CD4-positive, alpha-beta T cell (primary cell): ENCODE results near the gene ADCY7. TPM values are rescaled to one million over a fixed set of nuclear protein-coding genes. Genes with fewer than 3 reads are reported as not detected.

Experiments used
- ATAC-seq: fragments of 200-7000 bp; cut with Tn5 transposase; one replicate; pipeline ENCODE4 v1.10.0; 2022; ENCODE audit warnings: mild to moderate bottlenecking; ENCODE audit not compliant: poor library complexity
- CTCF ChIA-PET: fragments of 350-600 bp; sonication (Branson Sonifier 250); formaldehyde crosslinking; loops from one replicate; lab custom pipeline; 2021; ENCODE audit warnings: antibody characterized with exemption, inconsistent platforms; lab: Charles Lee
- POLR2A ChIA-PET: fragments of 350-600 bp; sonication (Branson Sonifier 250); formaldehyde crosslinking; loops from one replicate; lab custom pipeline; 2021; ENCODE audit warnings: antibody characterized with exemption, inconsistent platforms; lab: Charles Lee
- DNase-seq, 14 experiments: peaks; one replicate each; pipeline ENCODE4 v3.0.0-alpha.2; 2013 to 2020; ENCODE audit warnings: mixed read lengths in 2 of 14
- H3K27ac ChIP-seq, 2 donors: one replicate each; pipeline versions ENCODE4 v1.5.1 to v1.7.0; 2013; ENCODE audit warnings: low read length in 2 of 2, low read depth in 1 of 2, mild to moderate bottlenecking in 1 of 2
- H3K27me3 ChIP-seq, 2 experiments: 1 replicate in 1 of 2; 2 replicates in 1 of 2; pipeline versions ENCODE4 v1.6.1 to v1.7.0; 2013; ENCODE audit warnings: low read length in 2 of 2, control low read depth in 1 of 2, mild to moderate bottlenecking in 1 of 2, moderate library complexity in 1 of 2; ENCODE audit not compliant: insufficient read depth in 2 of 2, control insufficient read depth in 1 of 2
- H3K36me3 ChIP-seq: one replicate; pipeline ENCODE4 v1.6.1; 2013; ENCODE audit warnings: low read length, control low read depth; ENCODE audit not compliant: insufficient read depth
- H3K4me1 ChIP-seq: one replicate; pipeline ENCODE4 v1.6.1; 2013; ENCODE audit warnings: low read length, control low read depth; ENCODE audit not compliant: insufficient read depth
- H3K4me3 ChIP-seq: one replicate; pipeline ENCODE4 v1.5.1; 2013; ENCODE audit warnings: mild to moderate bottlenecking, low read length, moderate library complexity
- H3K9me3 ChIP-seq, 2 experiments: 1 replicate in 1 of 2; 2 replicates in 1 of 2; pipeline versions ENCODE4 v1.6.1 to v1.7.0; 2013; ENCODE audit warnings: low read length in 2 of 2, mild to moderate bottlenecking in 2 of 2, control low read depth in 1 of 2, moderate library complexity in 1 of 2; ENCODE audit not compliant: control insufficient read depth in 1 of 2, insufficient read depth in 1 of 2
- H3K27ac Mint-ChIP-seq: one replicate; pipeline ENCODE4 v1.8.0; 2020; ENCODE audit warnings: mixed read lengths
- H3K27me3 Mint-ChIP-seq: one replicate; pipeline ENCODE4 v1.8.0; 2021; ENCODE audit warnings: mixed read lengths
- H3K36me3 Mint-ChIP-seq: one replicate; pipeline ENCODE4 v1.8.0; 2021; ENCODE audit warnings: low read depth, mixed read lengths
- H3K4me1 Mint-ChIP-seq: one replicate; pipeline ENCODE4 v1.8.0; 2021; ENCODE audit warnings: low read depth, mixed read lengths
- H3K4me3 Mint-ChIP-seq: one replicate; pipeline ENCODE4 v1.8.0; 2020; ENCODE audit warnings: mild to moderate bottlenecking, mixed read lengths
- H3K9me3 Mint-ChIP-seq: one replicate; pipeline ENCODE4 v1.8.0; 2020; ENCODE audit warnings: mixed read lengths
- intact Hi-C, 2 experiments: fragments of 100-400 bp; cut with DNase I in 1 of 2; cut with micrococcal nuclease in 1 of 2; formaldehyde crosslinking; loops; one replicate each; pipeline versions ENCODE4 v1.15.1 to v1.9.0; 2023 to 2025; cut with DNase I, micrococcal nuclease
- total RNA-seq, 174 experiments: library from RNA in 2 of 174; stranded (reverse) in 2 of 174; gene quantifications; one replicate each; pipeline ENCODE4 v1.2.3 and lab custom pipeline; 2021 to 2026
- TF ChIP-seq, protein P1 (sequence below): fragments of 200-600 bp; IDR thresholded peaks from one replicate; pipeline ENCODE4 v1.8.0; 2022; ENCODE audit warnings: antibody characterized with exemption, mild to moderate bottlenecking

ADCY7 gene
- total RNA-seq, 2 experiments from 2014 or later, result 136 to 147 TPM

DNA sequence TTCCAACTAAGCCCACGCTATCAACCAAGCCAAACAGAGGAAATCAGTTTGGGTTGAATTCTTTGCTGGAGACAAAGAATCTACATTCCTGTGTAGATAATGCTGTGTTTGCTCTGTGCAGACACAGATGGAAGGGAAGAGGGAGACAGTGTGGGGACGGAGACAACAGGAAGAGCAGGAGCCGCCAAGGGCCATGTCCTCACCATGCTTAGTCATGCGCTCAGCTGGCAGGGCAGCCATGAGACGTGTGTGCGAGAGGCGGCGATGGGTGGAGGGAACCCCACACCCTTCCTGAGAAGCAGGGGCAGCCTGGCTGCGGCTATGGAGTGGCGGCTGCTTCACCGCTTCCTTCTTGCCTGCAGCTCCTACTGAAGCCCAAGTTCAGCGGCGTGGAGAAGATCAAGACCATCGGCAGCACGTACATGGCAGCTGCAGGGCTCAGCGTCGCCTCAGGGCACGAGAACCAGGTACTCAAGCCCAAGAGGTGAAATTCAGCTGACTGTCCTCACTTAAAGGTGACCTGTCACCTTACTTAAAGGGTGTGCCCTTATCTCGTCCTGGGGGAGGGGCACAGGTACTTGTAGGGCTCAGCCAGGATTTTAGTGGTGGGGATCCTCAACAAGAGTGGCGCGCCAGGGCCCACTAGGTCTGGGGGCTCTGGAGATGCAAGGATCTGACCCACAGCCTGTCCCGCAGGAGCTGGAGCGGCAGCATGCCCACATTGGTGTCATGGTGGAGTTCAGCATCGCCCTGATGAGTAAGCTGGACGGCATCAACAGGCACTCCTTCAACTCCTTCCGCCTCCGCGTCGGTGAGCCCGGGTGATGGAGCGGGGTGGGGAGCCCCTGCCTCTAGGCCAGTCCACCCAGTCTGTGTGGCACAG, 47.5 kb downstream of the ADCY7 start:
- H3K36me3 Mint-ChIP-seq, result peaks cover 93% of the 10 kb centered on the region
- H3K27ac ChIP-seq, result peak overlapping the region; percentile 17 to 52
- H3K36me3 ChIP-seq, result peaks cover 100% of the 10 kb centered on the region
- H3K9me3 ChIP-seq, result no peaks in the 10 kb centered on the region
- peak overlapping the region; percentile 57 for H3K4me3 Mint-ChIP-seq
- ATAC-seq (peak; percentile 82), DNase-seq (peak in 13 of 14 experiments; percentile 22 to 80 (median 60))
- no peaks in the 10 kb centered on the region for H3K27me3 Mint-ChIP-seq
- H3K27ac Mint-ChIP-seq, result peak overlapping the region; percentile 91
- H3K4me3 ChIP-seq, result no peak overlapping the region
- H3K9me3 Mint-ChIP-seq, result no peaks in the 10 kb centered on the region
- CTCF ChIA-PET, result interaction anchor here (0.6 to 2.9 kb wide), 4 partner anchors 13 to 49 kb away, joined by 3 to 21 read pairs (median 6); no protein-coding TSS in a partner anchor
- intact Hi-C loops, result loop anchor here in 1 of 2 experiments (10.0 kb wide), 1 partner anchor 49 kb away; the partner anchor contains the start of gene ADCY7
- peaks cover 45% of the 10 kb centered on the region for H3K4me1 ChIP-seq
- H3K27me3 ChIP-seq, result no peaks in the 10 kb centered on the region
- TF ChIP-seq, protein P1, sequence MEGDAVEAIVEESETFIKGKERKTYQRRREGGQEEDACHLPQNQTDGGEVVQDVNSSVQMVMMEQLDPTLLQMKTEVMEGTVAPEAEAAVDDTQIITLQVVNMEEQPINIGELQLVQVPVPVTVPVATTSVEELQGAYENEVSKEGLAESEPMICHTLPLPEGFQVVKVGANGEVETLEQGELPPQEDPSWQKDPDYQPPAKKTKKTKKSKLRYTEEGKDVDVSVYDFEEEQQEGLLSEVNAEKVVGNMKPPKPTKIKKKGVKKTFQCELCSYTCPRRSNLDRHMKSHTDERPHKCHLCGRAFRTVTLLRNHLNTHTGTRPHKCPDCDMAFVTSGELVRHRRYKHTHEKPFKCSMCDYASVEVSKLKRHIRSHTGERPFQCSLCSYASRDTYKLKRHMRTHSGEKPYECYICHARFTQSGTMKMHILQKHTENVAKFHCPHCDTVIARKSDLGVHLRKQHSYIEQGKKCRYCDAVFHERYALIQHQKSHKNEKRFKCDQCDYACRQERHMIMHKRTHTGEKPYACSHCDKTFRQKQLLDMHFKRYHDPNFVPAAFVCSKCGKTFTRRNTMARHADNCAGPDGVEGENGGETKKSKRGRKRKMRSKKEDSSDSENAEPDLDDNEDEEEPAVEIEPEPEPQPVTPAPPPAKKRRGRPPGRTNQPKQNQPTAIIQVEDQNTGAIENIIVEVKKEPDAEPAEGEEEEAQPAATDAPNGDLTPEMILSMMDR, result no peak
- POLR2A ChIA-PET, result interaction anchor here (0.7 to 4.8 kb wide), 8 partner anchors 13 to 45 kb away, joined by 3 to 32 read pairs (median 4); no protein-coding TSS in a partner anchor
- H3K4me1 Mint-ChIP-seq, result peaks cover 33% of the 10 kb centered on the region

DNA sequence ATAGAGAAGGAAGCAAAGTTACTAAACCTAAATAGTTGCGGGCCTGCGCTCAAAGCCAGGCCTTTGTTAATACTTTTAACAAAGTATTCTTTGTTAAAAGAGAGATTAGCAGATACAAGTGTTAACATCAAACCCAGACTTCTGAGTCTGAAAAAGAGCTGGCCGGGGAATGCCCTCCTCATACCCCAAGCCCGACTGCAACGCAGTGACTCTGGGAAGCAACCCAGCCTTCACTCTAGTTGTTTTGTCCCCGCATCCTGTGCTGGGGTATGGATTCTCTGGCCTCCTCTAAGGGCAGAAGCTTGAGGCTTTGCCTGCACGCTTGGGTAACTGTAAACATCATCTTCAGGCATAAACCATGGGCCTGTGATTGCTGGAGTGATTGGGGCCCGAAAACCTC, 48.3 kb downstream of the ADCY7 start:
- no peaks in the 10 kb centered on the region for H3K27me3 ChIP-seq
- peak overlapping the region in 1 of 2 donors; percentile 25 for H3K27ac ChIP-seq
- no peaks in the 10 kb centered on the region for H3K9me3 ChIP-seq
- peaks cover 99% of the 10 kb centered on the region for H3K36me3 ChIP-seq
- ATAC-seq, result no peak
- no peaks in the 10 kb centered on the region for H3K27me3 Mint-ChIP-seq
- ChIA-PET POLR2A (interaction anchor here (1.1 to 4.8 kb wide), 3 partner anchors 23 to 40 kb away, joined by 4 to 32 read pairs (median 5); no protein-coding TSS in a partner anchor), CTCF (interaction anchor here (1.1 to 2.9 kb wide), 2 partner anchors 12 to 32 kb away, joined by 3 to 21 read pairs; no protein-coding TSS in a partner anchor)
- peaks cover 39% of the 10 kb centered on the region for H3K4me1 Mint-ChIP-seq
- H3K36me3 Mint-ChIP-seq, result peaks cover 93% of the 10 kb centered on the region
- H3K4me3 Mint-ChIP-seq, result no peak overlapping the region
- intact Hi-C loops, result loop anchor here in 1 of 2 experiments (10.0 kb wide), 1 partner anchor 50 kb away; the partner anchor contains the start of gene ADCY7
- H3K27ac Mint-ChIP-seq, result peak overlapping the region; percentile 91
- no peak overlapping the region for H3K4me3 ChIP-seq
- TF ChIP-seq, protein P1, result no peak
- DNase-seq, result peak in 1 of 14 experiments; percentile 1
- peaks cover 40% of the 10 kb centered on the region for H3K4me1 ChIP-seq
- no peaks in the 10 kb centered on the region for H3K9me3 Mint-ChIP-seq

DNA sequence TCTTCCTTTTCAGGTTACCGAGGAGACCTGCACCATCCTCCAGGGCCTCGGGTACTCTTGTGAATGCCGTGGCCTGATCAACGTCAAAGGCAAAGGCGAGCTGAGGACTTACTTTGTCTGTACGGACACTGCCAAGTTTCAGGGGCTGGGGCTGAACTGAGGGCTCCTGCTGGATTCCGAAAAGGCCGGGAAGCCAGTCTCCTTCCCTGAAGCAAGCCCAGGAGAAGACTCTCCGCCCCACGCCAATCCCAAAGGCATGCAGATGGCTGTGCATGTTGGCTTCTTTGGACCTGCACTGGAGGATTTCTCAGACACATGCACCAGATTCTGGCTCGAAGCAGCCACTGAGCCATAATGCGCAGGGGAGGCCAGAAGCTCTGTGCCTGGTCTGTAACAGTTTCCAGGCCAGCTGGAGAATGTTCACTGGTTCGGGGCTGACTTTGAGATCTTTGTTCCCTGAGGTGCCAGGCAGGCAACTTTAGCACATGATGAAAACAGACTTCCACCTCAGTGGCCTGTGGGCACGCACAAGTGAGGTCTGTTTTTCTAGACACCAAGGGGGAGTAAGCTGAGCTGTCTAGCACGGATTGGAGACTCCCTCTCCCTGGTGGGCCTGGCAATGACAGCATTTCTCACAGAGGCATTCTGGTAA, 49.1 kb downstream of the ADCY7 start:
- Histone ChIP-seq H3K9me3 (no peaks in the 10 kb centered on the region), H3K36me3 (peaks cover 99% of the 10 kb centered on the region), H3K4me1 (peaks cover 39% of the 10 kb centered on the region), H3K27ac (no peak overlapping the region), H3K27me3 (no peaks in the 10 kb centered on the region), H3K4me3 (no peak overlapping the region)
- Mint-ChIP-seq H3K9me3 (no peaks in the 10 kb centered on the region), H3K27ac (peak overlapping the region; percentile 91), H3K36me3 (peaks cover 93% of the 10 kb centered on the region), H3K4me1 (peaks cover 41% of the 10 kb centered on the region), H3K4me3 (no peak overlapping the region), H3K27me3 (no peaks in the 10 kb centered on the region)
- POLR2A ChIA-PET, result interaction anchor here (1.1 to 4.8 kb wide), 5 partner anchors 11 to 50 kb away, joined by 4 to 32 read pairs (median 5); partner anchors contain the start of gene ADCY7
- TF ChIP-seq, protein P1, result no peak
- CTCF ChIA-PET, result interaction anchor here (1.3 to 2.9 kb wide), 2 partner anchors 12 to 40 kb away, joined by 3 to 21 read pairs; no protein-coding TSS in a partner anchor
- intact Hi-C loops, result loop anchor here in 1 of 2 experiments (10.0 kb wide), 1 partner anchor 51 kb away; the partner anchor contains the start of gene ADCY7
- DNase-seq (peak in 3 of 14 experiments; percentile 3 to 28 (median 5)), ATAC-seq (no peak)
